Measurements from ENCODE around the gene NLGN1.

Gene NLGN1

DNA sequence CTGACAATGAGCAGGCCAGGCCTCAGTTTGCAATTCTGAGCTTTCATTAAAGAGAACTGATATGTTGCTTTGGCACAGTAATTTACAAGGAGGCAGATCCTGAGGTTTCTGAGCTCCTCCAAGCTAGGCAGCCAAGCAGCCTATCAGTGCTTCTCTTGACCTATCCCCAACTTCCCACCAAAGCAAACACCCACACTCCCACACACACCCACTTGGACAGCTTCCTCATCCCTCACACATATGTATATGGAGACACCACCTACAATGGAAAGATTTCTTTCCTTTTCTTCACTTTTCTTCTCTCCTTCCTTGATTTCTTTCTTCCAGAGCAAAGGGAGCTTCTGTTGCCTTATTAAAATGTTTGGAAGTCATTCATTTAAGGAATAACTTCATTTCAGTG, 217.0 kb downstream of the NLGN1 start:
- no peaks in the 10 kb centered on the region for H3K4me1 ChIP-seq (ENCODE audit: control insufficient read depth in 1 of 2, insufficient read depth in 1 of 2, low read depth in 1 of 2, low read length in 1 of 2)

DNA sequence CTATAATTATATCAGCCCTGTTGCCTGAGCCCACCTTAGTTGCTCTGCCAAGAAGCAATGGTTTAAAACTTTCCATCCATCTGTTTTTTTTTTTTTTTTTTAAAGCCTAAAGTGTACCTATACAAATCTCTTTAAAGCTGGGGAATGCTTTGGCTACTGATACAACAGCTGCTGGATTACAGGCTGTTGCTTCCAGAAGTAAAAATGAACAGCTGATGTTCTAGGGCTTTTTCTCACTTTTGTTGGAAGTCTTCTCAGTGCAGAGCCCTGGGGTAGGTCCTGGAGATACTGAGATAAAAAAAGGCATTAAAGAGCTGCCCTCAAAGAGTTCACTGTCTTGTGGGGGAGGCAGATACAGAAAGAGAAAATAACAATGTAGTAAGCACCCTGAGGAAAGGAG, 218.1 kb downstream of the NLGN1 start:
- no peak for TF ChIP-seq CTCF (IDR thresholded peaks at IDR 0.05)
- Histone ChIP-seq H3K4me3 (ENCODE audit: low read depth in 1 of 2, low read length in 1 of 2) (no peak overlapping the region), H3K27me3 (no peaks in the 10 kb centered on the region), H3K36me3 (no peaks in the 10 kb centered on the region), H3K4me1 (ENCODE audit: control insufficient read depth in 1 of 2, insufficient read depth in 1 of 2, low read depth in 1 of 2, low read length in 1 of 2) (no peaks in the 10 kb centered on the region), H3K9me3 (no peaks in the 10 kb centered on the region), H3K27ac (no peak overlapping the region)

More for the DNA sequence above, 217.0 kb downstream of the NLGN1 start:
- Histone ChIP-seq H3K27me3 (no peaks in the 10 kb centered on the region), H3K4me3 (ENCODE audit: low read depth in 1 of 2, low read length in 1 of 2) (no peak overlapping the region), H3K36me3 (no peaks in the 10 kb centered on the region), H3K27ac (no peak overlapping the region), H3K9me3 (no peaks in the 10 kb centered on the region)
- TF ChIP-seq CTCF (IDR thresholded peaks at IDR 0.05) = no peak

- Histone ChIP-seq H3K9me3 (no peaks in the 10 kb centered on the region), H3K36me3 (no peaks in the 10 kb centered on the region), H3K4me3 (ENCODE audit: low read depth in 1 of 2, low read length in 1 of 2) (no peak overlapping the region), H3K27me3 (no peaks in the 10 kb centered on the region), H3K27ac (no peak overlapping the region), H3K4me1 (ENCODE audit: control insufficient read depth in 1 of 2, insufficient read depth in 1 of 2, low read depth in 1 of 2, low read length in 1 of 2) (no peaks in the 10 kb centered on the region)
- no peak for TF ChIP-seq CTCF (IDR thresholded peaks at IDR 0.05)
These were observed 219.9 kb downstream of the NLGN1 start for GRCh38 chr3:173617490-173617889.

- no peak overlapping the region for H3K4me3 ChIP-seq (ENCODE audit: low read depth in 1 of 2, low read length in 1 of 2)
- H3K36me3 ChIP-seq = no peaks in the 10 kb centered on the region
- TF ChIP-seq CTCF (IDR thresholded peaks at IDR 0.05) = no peak
- H3K9me3 ChIP-seq = no peaks in the 10 kb centered on the region
- no peaks in the 10 kb centered on the region for H3K27me3 ChIP-seq
- H3K4me1 ChIP-seq (ENCODE audit: control insufficient read depth in 1 of 2, insufficient read depth in 1 of 2, low read depth in 1 of 2, low read length in 1 of 2) = no peaks in the 10 kb centered on the region
- H3K27ac ChIP-seq = no peak overlapping the region
These were observed 220.6 kb downstream of the NLGN1 start for GRCh38 chr3:173618148-173618547.

DNA sequence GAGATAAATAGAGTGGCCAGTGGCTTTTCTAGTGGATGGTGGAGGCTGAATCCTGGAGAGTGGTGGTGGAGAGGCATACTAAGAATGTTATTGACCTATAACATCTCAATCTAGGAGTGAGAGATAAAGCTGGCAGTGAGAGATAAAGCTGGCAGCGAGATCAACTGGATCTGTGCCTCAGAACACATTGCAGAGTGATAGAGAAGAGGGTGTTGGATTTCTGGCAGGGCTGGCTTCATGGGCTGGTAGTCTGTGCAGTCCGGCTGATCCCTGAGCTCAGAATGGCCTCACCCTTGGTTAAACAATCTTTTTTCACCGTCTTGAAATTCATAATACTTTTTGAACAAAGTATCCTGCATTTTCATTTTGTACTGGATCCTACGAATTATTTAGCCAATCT, 221.2 kb downstream of the NLGN1 start:
- no peaks in the 10 kb centered on the region for H3K4me1 ChIP-seq (ENCODE audit: control insufficient read depth in 1 of 2, insufficient read depth in 1 of 2, low read depth in 1 of 2, low read length in 1 of 2)
- TF ChIP-seq CTCF (IDR thresholded peaks at IDR 0.05) = no peak
- H3K27me3 ChIP-seq = no peaks in the 10 kb centered on the region
- no peaks in the 10 kb centered on the region for H3K36me3 ChIP-seq
- no peaks in the 10 kb centered on the region for H3K9me3 ChIP-seq
- no peak overlapping the region for H3K4me3 ChIP-seq (ENCODE audit: low read depth in 1 of 2, low read length in 1 of 2)
- H3K27ac ChIP-seq = no peak overlapping the region

DNA sequence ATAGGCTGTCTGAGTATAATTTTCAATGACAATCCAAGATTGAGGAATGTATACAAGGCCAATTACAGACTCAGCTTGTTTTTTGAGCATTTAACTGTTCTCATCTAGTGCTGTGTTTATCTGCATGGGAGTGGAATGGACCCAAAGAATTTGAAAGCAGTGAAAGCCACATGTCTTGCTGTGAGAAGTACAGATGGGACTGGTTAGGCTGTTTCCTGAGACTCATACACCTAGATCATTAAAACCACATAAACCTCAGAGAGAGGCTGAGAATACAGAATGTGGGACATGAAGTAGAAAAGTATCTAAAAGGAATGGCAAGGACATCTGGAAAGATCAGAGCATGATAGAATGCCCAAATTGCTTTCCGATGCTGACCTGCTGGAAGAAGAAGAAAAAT, 224.6 kb downstream of the NLGN1 start:
- Histone ChIP-seq H3K27ac (no peak overlapping the region), H3K9me3 (no peaks in the 10 kb centered on the region), H3K36me3 (no peaks in the 10 kb centered on the region), H3K4me3 (ENCODE audit: low read depth in 1 of 2, low read length in 1 of 2) (no peak overlapping the region), H3K4me1 (ENCODE audit: control insufficient read depth in 1 of 2, insufficient read depth in 1 of 2, low read depth in 1 of 2, low read length in 1 of 2) (no peaks in the 10 kb centered on the region), H3K27me3 (no peaks in the 10 kb centered on the region)
- TF ChIP-seq CTCF (IDR thresholded peaks at IDR 0.05) = no peak
